Ecto neural progenitor cell (in vitro differentiated cells): ENCODE measurements around the gene MUC3A.
"Not testable (repeated sequence)": the region's sequence is repeated elsewhere in the genome, so short reads cannot be mapped to it uniquely, and the experiment has no call there.

Source experiments
- DNase-seq: peaks from one replicate; pipeline ENCODE4 v3.0.0-alpha.2; 2018; ENCODE audit warnings: low spot score

The MUC3A gene

DNA sequence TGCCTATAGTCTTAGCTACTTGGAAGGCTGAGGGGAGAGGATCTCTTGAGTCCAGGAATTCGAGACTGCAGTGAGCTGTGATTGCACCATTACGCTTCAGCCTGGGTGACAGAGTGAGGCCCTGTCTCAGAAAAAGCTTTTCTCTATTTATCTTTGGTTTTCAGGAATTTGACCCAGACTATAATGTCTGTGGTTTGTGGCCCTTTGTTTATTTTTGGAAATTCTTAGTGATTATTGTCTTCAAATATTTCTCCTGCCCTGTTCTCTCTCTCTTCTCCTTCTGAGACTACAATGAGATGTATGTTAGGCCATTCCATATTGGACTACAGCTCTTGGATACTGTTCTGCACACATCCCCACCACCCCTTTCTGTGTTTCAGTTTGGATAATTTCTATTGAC, 24.7 kb downstream of the MUC3A start:
- DNase-seq: no peak

DNA sequence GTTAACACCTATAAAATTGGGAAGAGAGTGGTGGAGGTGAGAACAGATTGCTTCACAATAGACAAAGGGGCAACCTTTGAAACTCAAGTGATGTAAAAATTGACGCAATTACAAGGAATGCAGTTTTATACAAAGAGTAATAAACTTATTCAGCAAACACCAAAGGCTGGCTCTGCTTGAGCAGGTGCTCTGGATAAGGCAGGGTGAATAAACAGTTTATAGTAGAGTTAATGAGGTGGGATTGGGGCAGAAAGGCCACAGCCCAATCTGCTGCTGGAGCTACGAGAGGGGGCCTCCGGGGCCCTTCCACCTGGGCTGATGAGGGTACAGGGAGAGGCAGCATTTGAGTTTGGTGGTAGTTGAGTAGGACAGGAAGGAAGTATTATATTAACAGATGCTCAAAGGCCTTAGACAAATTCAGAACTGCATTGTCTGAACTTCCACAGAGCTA, 26.1 kb downstream of the MUC3A start:
- DNase-seq: no peak

DNA sequence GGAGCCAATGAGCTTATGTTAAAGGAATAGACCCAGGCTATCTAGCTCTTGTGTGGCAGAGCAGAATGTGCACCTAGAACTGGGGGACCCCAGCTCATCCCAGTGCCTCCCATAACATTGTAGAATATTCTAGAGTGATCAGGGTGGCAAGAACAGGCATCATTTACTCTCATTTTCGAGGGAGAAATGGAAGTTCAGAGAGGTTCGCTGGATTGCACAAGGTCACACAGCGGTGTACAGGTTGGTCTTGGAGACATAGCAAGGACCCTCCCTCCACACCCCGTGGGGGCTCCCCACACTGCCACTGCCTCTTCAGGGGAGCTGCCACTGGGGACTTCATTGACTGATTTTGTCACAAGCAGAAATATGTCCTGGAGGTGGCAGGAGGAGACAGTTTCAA, 29.0 kb downstream of the MUC3A start:
- no peak for DNase-seq

DNA sequence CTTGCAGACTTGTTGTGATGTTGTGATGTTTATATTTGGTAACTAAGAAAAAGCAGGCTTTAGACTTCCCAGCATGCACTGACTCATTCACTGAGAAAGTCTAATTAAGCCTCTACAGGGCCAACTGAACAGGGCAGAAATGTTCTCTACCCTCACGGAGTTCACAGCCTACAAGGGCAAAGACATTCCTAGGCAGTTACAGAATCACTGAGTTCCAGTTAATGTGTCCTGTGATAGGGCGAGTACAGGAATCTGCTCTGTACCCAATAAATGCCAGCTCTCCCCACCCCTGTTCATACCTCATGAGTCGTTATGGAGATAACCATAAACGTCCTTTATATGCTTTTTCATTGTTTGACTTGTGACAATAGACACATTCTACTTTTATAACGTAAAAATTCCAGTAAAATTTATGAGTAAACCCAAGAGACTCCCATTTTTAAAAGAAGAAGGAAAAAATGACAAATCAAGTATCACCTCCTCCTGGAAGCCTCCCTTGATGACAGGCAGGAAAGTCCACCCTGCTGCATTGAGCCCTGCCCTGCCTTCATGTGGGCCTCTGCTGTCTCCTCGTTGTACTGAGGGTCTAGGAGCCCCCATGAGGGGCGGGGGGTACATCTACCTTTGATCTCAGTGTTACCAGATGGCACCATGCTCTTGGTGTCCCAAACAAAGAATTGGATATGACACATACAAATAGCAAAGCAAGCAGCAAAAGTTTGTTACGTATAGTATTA, 34.3 kb downstream of the MUC3A start:
- no peak for DNase-seq

DNA sequence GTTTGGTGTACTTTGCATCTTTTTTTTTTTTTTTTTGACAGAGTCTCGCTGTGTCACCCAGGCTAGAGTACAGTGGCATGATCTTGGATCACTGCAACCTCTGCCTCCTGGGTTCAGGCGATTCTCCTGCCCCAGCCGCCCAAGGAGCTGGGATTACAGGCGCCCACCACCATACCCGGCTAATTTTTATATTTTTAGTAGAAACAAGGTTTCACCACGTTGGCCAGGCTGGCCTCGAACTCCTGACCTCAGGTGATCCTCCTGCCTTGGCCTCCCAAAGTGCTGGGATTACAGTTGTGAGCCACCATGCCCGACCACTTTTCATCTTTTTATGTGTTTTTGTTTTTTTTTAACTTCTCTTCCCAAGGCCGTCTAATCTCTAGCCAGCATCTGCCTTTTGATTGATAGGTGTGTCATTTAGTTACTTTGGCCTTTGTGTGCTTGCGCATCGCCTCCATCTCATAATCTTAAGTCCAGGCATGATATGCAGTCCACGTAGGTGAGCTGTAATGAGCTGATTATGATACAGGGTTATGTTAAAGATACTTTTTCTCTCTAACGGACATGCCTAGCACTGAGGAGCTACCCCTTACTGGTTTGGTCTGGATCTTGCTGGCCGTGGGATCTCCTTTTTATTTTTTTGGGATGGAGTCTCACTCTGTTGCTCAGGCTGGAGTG, 35.0 kb downstream of the MUC3A start:
- DNase-seq: not testable (repeated sequence)

DNA sequence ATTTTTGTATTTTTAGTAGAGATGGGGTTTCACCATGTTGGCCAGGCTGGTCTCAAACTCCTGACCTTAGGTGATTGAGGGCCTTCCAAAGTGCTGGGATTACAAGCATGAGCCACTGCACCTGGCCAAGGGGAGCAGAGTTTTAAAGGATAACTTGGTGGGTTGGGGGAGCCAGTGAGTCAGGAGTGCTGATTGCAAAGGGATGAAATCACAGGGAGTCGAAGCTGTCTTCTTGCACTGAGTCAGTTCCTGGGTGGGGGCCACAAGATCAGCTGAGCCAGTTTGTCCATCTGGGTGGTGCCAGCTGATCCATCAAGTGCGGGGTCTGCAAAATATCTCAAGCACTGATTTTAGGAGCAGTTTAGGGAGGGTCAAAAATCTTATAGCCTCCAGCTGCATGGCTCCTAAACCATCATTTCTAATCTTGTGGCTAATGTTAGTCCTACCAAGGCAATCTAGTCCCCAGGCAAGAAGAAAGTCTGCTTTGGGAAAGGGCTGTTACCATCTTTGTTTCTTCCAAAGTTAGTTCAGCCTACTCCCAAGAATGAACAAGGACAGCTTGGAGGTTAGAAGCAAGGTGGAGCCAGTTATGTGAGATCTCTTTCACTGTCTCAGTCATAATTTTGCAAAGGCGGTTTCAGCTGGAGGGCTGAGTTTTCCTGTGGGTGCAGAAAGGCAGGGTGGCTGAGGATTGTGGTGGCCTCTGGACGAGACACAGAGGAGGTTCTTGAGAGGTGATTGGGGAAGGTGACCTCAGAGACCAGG, 35.9 kb downstream of the MUC3A start:
- not testable (repeated sequence) for DNase-seq

DNA sequence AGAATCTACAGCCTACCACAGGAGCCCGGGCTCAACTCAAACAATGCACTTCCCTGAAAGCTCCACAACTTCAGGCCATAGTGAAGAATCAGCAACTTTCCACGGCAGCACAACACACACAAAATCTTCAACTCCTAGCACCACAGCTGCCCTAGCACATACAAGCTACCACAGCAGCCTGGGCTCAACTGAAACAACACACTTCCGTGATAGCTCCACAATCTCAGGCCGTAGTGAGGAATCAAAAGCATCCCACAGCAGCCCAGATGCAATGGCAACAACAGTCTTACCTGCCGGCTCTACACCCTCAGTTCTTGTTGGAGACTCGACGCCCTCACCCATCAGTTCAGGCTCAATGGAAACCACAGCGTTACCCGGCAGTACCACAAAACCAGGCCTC, 42.3 kb downstream of the MUC3A start:
- DNase-seq: no peak

DNA sequence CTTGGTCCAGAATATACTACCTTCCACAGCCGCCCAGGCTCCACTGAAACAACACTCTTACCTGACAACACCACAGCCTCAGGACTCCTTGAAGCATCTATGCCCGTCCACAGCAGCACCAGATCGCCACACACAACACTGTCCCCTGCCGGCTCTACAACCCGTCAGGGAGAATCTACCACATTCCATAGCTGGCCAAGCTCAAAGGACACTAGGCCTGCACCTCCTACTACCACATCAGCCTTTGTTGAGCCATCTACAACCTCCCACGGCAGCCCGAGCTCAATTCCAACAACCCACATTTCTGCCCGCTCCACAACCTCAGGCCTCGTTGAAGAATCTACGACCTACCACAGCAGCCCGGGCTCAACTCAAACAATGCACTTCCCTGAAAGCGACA, 42.9 kb downstream of the MUC3A start:
- DNase-seq: not testable (repeated sequence)

DNA sequence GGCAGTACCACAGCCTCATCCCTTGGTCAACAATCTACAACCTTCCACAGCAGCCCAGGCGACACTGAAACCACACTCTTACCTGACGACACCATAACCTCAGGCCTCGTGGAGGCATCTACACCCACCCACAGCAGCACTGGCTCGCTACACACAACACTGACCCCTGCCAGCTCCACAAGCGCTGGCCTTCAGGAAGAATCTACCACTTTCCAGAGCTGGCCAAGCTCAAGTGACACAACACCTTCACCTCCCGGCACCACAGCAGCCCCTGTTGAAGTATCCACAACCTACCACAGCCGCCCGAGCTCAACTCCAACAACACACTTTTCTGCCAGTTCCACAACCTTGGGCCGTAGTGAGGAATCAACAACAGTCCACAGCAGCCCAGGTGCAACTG, 45.3 kb downstream of the MUC3A start:
- not testable (repeated sequence) for DNase-seq

DNA sequence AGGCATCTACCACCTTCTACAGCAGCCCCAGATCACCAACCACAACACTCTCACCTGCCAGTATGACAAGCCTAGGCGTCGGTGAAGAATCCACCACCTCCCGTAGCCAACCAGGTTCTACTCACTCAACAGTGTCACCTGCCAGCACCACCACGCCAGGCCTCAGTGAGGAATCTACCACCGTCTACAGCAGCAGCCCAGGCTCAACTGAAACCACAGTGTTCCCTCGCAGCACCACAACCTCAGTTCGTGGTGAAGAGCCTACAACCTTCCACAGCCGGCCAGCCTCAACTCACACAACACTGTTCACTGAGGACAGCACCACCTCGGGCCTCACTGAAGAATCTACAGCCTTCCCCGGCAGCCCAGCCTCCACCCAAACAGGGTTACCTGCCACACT, 49.2 kb downstream of the MUC3A start:
- not testable (repeated sequence) for DNase-seq

DNA sequence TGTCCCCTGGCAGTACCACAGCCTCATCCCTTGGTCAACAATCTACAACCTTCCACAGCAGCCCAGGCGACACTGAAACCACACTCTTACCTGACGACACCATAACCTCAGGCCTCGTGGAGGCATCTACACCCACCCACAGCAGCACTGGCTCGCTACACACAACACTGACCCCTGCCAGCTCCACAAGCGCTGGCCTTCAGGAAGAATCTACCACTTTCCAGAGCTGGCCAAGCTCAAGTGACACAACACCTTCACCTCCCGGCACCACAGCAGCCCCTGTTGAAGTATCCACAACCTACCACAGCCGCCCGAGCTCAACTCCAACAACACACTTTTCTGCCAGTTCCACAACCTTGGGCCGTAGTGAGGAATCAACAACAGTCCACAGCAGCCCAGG, 50.0 kb downstream of the MUC3A start:
- not testable (repeated sequence) for DNase-seq

DNA sequence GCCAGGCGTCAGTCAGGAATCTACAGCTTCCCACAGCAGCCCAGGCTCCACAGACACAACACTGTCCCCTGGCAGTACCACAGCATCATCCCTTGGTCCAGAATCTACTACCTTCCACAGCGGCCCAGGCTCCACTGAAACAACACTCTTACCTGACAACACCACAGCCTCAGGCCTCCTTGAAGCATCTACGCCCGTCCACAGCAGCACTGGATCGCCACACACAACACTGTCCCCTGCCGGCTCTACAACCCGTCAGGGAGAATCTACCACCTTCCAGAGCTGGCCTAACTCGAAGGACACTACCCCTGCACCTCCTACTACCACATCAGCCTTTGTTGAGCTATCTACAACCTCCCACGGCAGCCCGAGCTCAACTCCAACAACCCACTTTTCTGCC, 50.7 kb downstream of the MUC3A start:
- DNase-seq: not testable (repeated sequence)

DNA sequence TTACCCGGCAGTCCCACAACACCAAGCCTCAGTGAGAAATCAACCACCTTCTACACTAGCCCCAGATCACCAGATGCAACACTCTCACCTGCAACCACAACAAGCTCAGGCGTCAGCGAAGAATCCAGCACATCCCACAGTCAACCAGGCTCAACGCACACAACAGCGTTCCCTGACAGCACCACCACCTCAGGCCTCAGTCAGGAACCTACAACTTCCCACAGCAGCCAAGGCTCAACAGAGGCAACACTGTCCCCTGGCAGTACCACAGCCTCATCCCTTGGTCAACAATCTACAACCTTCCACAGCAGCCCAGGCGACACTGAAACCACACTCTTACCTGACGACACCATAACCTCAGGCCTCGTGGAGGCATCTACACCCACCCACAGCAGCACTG, 53.0 kb downstream of the MUC3A start:
- not testable (repeated sequence) for DNase-seq

DNA sequence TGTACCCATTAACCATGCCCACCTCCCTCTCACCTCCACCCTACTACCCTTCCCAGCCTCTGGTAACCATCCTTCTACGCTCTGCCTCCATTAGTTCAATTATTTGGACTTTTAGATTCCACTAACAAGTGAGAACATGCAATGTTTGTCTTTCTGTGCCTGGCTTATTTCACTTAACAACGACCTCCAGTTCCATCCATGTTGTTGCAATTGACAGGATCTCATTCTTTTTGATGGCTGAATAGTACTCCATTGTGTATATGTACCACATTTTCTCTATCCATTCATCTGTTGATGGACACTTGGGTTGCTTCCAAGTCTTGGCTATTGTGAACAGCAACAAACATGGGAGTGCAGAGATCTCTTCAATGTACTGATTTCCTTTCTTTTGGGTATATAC, 58.0 kb downstream of the MUC3A start:
- not testable (repeated sequence) for DNase-seq

DNA sequence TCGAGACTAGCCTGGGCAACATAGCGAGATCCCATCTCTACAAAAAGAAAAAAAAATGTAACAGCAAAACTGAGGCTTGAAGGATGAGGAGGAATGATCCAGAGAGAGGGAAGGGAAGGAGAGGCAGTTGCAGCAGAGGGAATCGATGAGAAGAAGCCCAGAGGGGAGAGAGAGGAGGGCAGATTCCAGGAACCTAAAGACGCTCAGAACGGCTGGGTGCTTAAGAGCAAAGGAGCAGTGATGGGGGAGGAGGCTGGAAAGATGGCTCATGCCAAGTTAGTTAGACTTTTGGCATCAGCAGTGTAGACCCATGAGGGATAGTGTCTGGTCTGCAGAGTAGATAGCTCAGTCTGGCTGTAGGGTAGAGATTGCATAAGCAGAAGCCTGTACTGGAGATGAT, 60.3 kb downstream of the MUC3A start:
- DNase-seq: no peak

DNA sequence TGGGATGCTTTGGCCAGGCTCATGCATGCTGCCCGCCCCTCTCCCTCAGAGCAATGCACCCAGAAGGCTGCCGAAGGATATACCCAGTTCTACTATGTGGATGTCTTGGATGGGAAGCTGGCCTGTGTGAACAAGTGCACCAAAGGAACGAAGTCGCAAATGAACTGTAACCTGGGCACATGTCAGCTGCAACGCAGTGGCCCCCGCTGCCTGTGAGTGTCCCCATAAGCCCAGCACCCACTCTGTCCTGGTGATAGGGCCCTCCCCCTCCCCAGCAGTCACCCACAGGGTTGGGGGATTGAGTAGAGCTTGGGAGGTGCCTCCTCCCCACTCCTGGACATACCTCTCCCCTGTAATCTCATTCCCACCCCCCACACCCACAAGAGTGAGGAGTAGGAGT, 63.6 kb downstream of the MUC3A start:
- no peak for DNase-seq

DNA sequence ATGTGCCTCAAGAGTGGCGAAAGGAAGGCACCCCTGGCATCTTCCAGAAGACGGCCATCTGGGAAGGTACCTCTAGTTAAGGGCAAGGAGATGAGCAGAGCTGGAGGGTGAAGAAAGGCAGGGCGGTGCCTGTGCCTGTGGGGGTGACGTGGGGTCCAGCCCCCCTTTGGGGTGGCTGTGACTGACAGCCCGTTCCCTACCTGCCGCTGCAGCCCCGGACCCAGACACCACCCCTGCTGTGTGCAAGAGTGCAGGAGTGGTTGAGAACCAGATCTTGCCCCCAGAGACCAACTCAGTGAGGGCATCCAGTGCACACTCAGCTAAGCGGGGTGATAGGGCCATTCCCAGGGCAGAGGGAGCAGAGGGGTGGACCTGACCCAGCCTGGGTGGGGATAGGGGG, 66.3 kb downstream of the MUC3A start:
- DNase-seq: no peak

DNA sequence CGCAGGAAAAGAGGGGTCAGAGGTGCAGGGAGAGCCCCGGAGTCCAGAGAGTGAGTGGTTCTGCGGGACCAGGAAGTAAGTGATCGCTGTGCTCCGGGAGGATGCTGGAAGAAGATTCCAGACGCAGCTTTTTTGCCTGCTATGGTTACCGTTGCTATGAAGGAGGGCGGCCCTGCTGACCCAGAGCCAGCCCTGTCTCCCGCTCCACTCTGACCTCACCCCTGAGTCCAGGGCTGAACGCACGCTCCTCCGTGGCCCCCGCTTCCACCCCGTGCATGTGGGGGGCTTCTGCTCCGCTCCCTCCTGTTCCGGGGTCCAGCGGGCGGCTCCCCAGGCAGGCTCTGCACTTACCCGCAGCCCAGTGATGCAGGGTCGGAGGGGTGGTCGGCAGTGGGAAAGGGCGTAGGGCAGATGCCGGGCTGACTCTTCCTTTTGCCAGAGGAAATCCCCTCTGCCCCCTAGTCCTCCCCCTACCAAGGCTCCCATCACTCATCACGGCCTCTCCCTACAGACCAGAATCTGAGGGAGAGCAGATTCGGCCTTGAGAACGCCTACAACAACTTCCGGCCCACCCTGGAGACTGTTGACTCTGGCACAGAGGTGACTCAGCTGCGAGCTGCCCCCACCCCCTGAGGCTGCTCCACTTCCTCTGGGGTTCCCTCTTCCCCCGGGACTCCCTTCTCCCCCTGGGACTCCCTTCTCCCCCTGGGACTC, 67.9 kb downstream of the MUC3A start:
- DNase-seq: peak; percentile 83
